NCI-H226 (cell line): ENCODE results near the gene PTPRCAP.

ENCODE experiments used
- DNase-seq: peaks from one replicate; pipeline ENCODE4 v3.0.0-alpha.2; 2015

PTPRCAP gene

DNA sequence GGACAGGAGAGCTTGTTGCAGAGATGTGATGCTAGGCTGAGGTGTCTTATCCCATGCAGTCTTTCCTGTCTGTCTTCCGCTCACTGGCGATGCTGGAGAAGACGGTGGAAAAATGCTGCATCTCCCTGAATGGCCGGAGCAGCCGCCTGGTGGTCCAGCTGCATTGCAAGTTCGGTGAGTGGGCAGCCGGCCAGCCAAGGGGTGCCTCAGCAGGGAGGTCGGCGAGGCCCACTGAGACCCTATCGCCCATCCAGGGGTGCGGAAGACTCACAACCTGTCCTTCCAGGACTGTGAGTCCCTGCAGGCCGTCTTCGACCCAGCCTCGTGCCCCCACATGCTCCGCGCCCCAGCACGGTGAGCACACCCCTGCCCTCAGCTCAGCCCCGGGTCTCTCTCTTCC is 44.0 kb downstream of the PTPRCAP start:
- no peak for DNase-seq

DNA sequence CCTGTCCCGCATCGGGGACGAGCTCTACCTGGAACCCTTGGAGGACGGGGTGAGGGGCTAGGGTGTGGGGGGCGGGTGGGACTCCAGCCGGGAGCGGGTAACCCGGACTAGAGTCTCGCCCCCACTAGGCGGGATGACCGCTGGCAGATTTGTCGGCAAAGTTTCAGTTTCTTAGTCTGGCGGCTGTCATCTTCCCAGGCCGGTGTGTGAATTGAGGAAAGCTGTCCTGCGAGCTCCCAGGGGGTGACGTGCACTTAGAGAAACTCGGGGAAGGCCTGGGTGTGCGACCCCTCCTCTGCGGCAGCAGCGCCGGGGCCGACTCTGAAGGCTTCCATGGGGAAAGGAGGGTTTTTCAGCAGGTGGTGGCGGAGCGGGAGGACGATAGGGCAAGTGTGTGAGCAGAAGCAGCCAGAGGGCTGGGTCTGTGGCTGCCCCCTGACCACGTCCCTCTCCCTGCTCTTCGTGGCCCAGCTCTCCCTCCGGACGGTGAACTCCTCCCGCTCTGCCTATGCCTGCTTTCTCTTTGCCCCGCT is 45.2 kb downstream of the PTPRCAP start:
- no peak for DNase-seq

DNA sequence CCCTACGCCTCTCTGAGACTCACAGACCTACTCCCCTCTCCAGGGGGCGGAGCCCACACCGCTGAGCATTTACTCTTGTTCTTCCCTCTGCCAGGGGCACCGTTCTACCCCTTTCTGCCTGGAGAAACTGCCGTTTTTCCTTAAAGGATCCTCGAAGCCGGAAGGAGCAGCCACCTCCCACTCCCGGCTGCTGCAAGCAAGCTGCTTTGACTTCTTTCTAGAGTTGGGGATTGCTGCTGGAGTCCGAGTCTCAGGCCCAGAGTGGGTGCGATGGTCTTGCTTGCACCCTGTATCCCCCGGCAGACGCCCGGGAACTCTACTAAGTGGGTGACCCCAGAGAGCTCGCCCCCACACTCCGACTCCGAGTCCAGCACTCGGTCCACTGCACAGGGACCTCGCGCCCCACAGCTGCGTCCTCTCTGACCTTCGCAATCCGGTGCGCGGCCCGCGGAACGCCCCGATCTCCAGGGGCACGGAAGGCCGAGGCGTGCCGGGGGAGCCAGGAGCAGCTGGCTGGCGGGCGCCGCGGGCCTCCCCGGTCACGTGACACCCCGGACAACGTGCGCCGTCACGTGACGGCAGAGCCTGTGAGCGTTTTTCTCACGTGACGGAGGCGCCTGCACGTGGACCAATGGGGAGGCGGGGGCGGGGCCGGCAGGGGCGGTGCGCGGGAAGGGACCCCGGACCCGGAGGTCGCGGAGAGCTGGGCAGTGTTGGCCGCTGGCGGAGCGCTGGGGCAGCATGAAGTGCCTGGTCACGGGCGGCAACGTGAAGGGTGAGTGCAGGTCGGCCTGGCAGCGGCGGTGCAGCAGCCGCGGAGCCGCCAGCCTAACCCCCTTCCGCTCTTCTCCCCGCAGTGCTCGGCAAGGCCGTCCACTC is 45.9 kb downstream of the PTPRCAP start, which contains the start of gene RAD9A:
TSS of gene RAD9A (plus strand) at position 683 of the 879 bp plus-strand sequence. CDS start at position 742, 59 bp downstream.
- peak; percentile 88 for DNase-seq

DNA sequence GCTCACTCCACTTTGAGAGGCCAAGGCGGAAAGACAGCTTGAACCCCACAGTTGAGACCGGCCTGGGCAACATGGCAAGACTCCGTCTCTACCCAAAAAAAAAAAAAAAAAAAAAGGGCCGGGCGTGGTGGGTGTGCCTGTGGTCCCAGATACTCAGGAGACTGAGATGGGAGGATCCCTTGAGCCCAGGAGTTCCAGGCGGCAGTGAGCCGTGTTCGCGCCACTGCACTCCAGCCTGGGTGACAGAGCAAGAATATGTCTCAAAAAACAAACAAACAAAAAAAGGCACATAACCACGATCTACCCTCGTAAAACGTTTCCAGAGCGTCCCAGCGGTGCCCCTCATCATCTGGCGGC is 46.6 kb downstream of the PTPRCAP start:
- DNase-seq, result no peak

DNA sequence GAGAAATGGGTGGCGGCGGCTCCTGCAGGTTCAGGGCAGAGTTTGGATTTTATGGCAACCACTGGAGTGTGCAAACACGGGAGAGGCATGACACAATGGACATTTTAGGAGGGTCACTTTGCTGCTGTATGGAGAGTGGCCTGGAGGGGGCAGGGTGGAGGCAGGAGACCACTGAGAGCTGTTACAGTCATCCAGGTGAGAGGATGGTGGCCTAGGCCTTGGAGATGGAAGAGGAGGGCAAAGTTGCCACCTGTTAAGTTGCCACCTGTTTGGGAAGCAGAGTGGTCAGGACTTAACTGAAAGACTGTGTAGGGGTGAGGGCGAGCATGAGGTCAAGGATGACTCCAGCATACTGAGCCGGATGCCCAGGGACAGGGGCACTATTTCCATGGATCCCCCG is 48.0 kb downstream of the PTPRCAP start:
- DNase-seq, result no peak

DNA sequence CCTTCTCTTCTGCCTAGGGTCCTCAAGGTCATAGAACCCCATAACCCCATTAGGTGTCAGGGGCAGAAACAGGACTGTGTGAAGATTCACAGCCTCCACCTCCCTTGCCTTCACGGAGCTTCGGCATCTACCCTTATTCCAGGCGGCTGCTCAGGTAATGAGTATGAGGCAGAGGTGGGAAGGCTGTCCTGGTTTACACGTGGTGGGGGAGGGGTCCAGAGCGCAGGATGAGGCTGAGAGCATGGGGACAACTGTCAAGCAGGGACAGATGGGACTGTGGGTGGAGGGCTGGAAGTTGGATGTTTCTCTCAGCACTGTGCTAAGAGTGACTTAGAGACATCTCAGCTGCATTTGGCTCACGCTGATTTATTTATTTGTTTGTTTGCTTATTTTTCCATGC is 50.0 kb downstream of the PTPRCAP start:
- no peak for DNase-seq

DNA sequence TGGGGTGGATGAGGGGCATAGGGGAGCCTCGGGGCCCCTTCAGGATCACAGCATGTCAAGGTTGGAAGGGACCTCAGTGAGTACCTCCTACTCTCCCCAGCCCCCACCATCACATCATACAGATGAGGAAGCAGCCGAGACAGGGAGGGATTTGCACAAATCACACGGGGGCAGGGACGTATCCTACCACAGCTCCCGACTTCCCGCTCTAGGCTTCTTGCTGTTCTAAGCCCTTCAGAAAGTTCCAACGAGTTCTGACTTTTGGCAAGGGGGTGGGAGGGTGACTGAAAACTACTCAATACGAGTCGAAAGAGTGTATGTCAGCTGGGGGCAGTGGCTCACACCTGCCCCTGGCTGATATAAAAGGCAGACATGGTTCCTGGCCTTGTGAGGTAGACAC is 50.4 kb downstream of the PTPRCAP start:
- no peak for DNase-seq
